Caco-2 (cell line): Measurements from ENCODE around the gene PHF14. TPM values are rescaled to one million over a fixed set of nuclear protein-coding genes. Genes with fewer than 3 reads are reported as not detected.

Experiments used
- BruUV-seq: library from RNA; stranded (reverse); fragments of 400-500 nt; replicated peaks from 2 replicates; lab custom pipeline; 2021; lab: Mats Ljungman, UMichigan
- CTCF ChIA-PET: fragments of 300-600 bp; sonication (Branson Sonifier 250); formaldehyde crosslinking; loops from one replicate; lab custom pipeline; 2022; ENCODE audit warnings: antibody characterized with exemption; lab: Charles Lee
- POLR2A ChIA-PET: fragments of 300-600 bp; sonication (Branson Sonifier 250); formaldehyde crosslinking; loops from one replicate; lab custom pipeline; 2022; ENCODE audit warnings: antibody characterized with exemption; lab: Charles Lee
- DNase-seq, 2 experiments: peaks; one replicate each; pipeline versions ENCODE4 v3.0.0 to v3.0.0-alpha.2; 2020 to 2022
- H3K27me3 ChIP-seq: replicated peaks from 2 replicates; pipeline ENCODE4 v1.6.0; 2011; ENCODE audit warnings: low read length; ENCODE audit not compliant: control insufficient read depth, insufficient read depth
- H3K36me3 ChIP-seq: 2 replicates; pipeline ENCODE4 v1.5.1; 2011; ENCODE audit warnings: low read length; ENCODE audit not compliant: control insufficient read depth, insufficient read depth
- H3K4me1 ChIP-seq: fragments of 250-450 bp; sonication (Bioruptor Pico); 2 replicates; pipeline ENCODE4 v1.5.1; 2020; ENCODE audit warnings: mild to moderate bottlenecking
- H3K4me3 ChIP-seq: 2 replicates; pipeline ENCODE4 v1.5.1; 2011; ENCODE audit warnings: low read depth, mild to moderate bottlenecking, control low read depth, low read length
- H3K9me3 ChIP-seq: fragments of 250-450 bp; sonication (Bioruptor Pico); 2 replicates; pipeline ENCODE4 v1.5.1; 2020; ENCODE audit warnings: mild to moderate bottlenecking, moderate library complexity
- H3K27ac Mint-ChIP-seq: one replicate; pipeline ENCODE4 v1.8.0; 2022; ENCODE audit warnings: mixed read lengths; ENCODE audit not compliant: unreplicated experiment
- H3K27me3 Mint-ChIP-seq: one replicate; pipeline ENCODE4 v1.8.0; 2022; ENCODE audit warnings: mixed read lengths; ENCODE audit not compliant: insufficient read depth, unreplicated experiment
- H3K36me3 Mint-ChIP-seq: one replicate; pipeline ENCODE4 v1.8.0; 2022; ENCODE audit warnings: mild to moderate bottlenecking, mixed read lengths; ENCODE audit not compliant: insufficient read depth, unreplicated experiment
- H3K4me1 Mint-ChIP-seq: one replicate; pipeline ENCODE4 v1.8.0; 2022; ENCODE audit warnings: low read depth, mixed read lengths; ENCODE audit not compliant: unreplicated experiment
- H3K4me3 Mint-ChIP-seq: one replicate; pipeline ENCODE4 v1.8.0; 2022; ENCODE audit warnings: mild to moderate bottlenecking, moderate library complexity, mixed read lengths; ENCODE audit not compliant: unreplicated experiment
- H3K9me3 Mint-ChIP-seq: one replicate; pipeline ENCODE4 v1.8.0; 2022; ENCODE audit warnings: mixed read lengths; ENCODE audit not compliant: unreplicated experiment
- CTCF ChIP-seq, 2 experiments: fragments of 200-600 bp in 1 of 2; IDR thresholded peaks; 1 replicate in 1 of 2; 2 replicates in 1 of 2; pipeline versions ENCODE4 v1.5.1 to v1.8.0; 2011 to 2022; ENCODE audit warnings: antibody characterized with exemption in 1 of 2, control low read depth in 1 of 2, inconsistent platforms in 1 of 2, low read depth in 1 of 2, low read length in 1 of 2, mild to moderate bottlenecking in 1 of 2, moderate library complexity in 1 of 2; ENCODE audit not compliant: insufficient read depth in 1 of 2, severe bottlenecking in 1 of 2, unreplicated experiment in 1 of 2
- intact Hi-C: fragments of 100-400 bp; cut with micrococcal nuclease; formaldehyde crosslinking; loops from one replicate; pipeline ENCODE4 v1.10.0; 2022; ENCODE audit not compliant: unreplicated experiment
- total RNA-seq: library from RNA; stranded (reverse); gene quantifications from 2 replicates; pipeline ENCODE4 v1.2.3, GENCODE V29; 2022

The PHF14 gene
- total RNA-seq, 1 experiment from 2014 or later = 40.6 TPM

- Mint-ChIP-seq H3K9me3 (no peaks in the 10 kb centered on the region), H3K27ac (no peak overlapping the region), H3K27me3 (no peaks in the 10 kb centered on the region), H3K4me1 (no peaks in the 10 kb centered on the region), H3K36me3 (no peaks in the 10 kb centered on the region), H3K4me3 (no peak overlapping the region)
- ChIA-PET CTCF (no interaction called here), POLR2A (no interaction called here)
- no peak for TF ChIP-seq CTCF (IDR thresholded peaks at IDR 0.05; ENCODE audit: insufficient read depth in 1 of 2, low read depth in 1 of 2, low read length in 1 of 2, severe bottlenecking in 1 of 2, unreplicated experiment in 1 of 2)
- H3K27me3 ChIP-seq = no peaks in the 10 kb centered on the region
- H3K4me3 ChIP-seq = no peak overlapping the region
- no peaks in the 10 kb centered on the region for H3K36me3 ChIP-seq
- DNase-seq = no peak
- intact Hi-C loops = loop anchor here (1.0 to 2.0 kb wide), 5 partner anchors 60 to 324 kb away; partner anchors contain the start of gene PHF14
- no TSS peak for BruUV-seq
- 0 out of 2 replicates have a peak, but pooled peaks cover 7% of the 10 kb centered on the region for H3K4me1 ChIP-seq
- no peaks in the 10 kb centered on the region for H3K9me3 ChIP-seq
Observed at GRCh38 chr7:11212816-11213215, 239.1 kb downstream of the PHF14 start.

- no peaks in the 10 kb centered on the region for H3K4me1 Mint-ChIP-seq
- DNase-seq = no peak
- no peak for TF ChIP-seq CTCF (IDR thresholded peaks at IDR 0.05; ENCODE audit: insufficient read depth in 1 of 2, low read depth in 1 of 2, low read length in 1 of 2, severe bottlenecking in 1 of 2, unreplicated experiment in 1 of 2)
- ChIA-PET POLR2A (no interaction called here), CTCF (no interaction called here)
- intact Hi-C loops = loop anchor here (2.0 kb wide), 1 partner anchor 324 kb away; no protein-coding TSS in a partner anchor
- 0 out of 2 replicates have a peak, but pooled peaks cover 7% of the 10 kb centered on the region for H3K4me1 ChIP-seq
- H3K4me3 ChIP-seq = no peak overlapping the region
- no peak overlapping the region for H3K27ac Mint-ChIP-seq
- no peaks in the 10 kb centered on the region for H3K9me3 Mint-ChIP-seq
- no peaks in the 10 kb centered on the region for H3K27me3 ChIP-seq
- H3K27me3 Mint-ChIP-seq = no peaks in the 10 kb centered on the region
- BruUV-seq = no TSS peak
- no peaks in the 10 kb centered on the region for H3K36me3 Mint-ChIP-seq
- no peak overlapping the region for H3K4me3 Mint-ChIP-seq
- H3K9me3 ChIP-seq = no peaks in the 10 kb centered on the region
- H3K36me3 ChIP-seq = no peaks in the 10 kb centered on the region
Observed at GRCh38 chr7:11213266-11213665, 239.6 kb downstream of the PHF14 start.

- Histone ChIP-seq H3K9me3 (no peaks in the 10 kb centered on the region), H3K4me1 (0 out of 2 replicates have a peak, but pooled peaks cover 7% of the 10 kb centered on the region), H3K27me3 (no peaks in the 10 kb centered on the region), H3K4me3 (no peak overlapping the region), H3K36me3 (no peaks in the 10 kb centered on the region)
- ChIA-PET CTCF (no interaction called here), POLR2A (no interaction called here)
- H3K9me3 Mint-ChIP-seq = no peaks in the 10 kb centered on the region
- DNase-seq = no peak
- H3K36me3 Mint-ChIP-seq = no peaks in the 10 kb centered on the region
- no peak overlapping the region for H3K4me3 Mint-ChIP-seq
- H3K27ac Mint-ChIP-seq = no peak overlapping the region
- intact Hi-C loops = no loop called here
- no TSS peak for BruUV-seq
- no peak for TF ChIP-seq CTCF (IDR thresholded peaks at IDR 0.05; ENCODE audit: insufficient read depth in 1 of 2, low read depth in 1 of 2, low read length in 1 of 2, severe bottlenecking in 1 of 2, unreplicated experiment in 1 of 2)
- no peaks in the 10 kb centered on the region for H3K4me1 Mint-ChIP-seq
- H3K27me3 Mint-ChIP-seq = no peaks in the 10 kb centered on the region
Observed at GRCh38 chr7:11216276-11216675, 242.6 kb downstream of the PHF14 start.
